Measurements from ENCODE around the gene SAMM50.

Gene SAMM50

DNA sequence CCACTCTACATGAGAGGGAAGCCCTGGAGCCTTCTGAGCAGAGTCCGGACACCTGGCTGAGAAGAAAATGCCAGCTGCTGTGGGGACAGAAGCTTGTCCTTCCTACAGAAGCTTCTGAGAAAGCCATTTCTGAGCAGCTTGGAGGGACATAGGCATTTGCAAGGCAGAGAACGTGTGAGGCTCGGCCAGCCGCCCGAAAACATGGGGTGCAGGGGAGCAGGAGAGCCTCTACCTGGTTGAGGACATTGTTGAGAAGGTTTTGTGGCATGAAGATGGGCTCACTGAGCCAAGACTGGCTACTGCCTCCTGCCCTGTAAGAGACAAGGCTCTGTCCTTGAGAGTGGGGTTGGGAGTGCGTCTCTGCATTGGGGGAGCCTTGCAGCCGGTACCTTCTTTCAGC, 25.3 kb downstream of the SAMM50 start:
- Histone ChIP-seq H3K4me3 (ENCODE audit: insufficient read depth, low read length, poor library complexity, severe bottlenecking) (no peak overlapping the region), H3K27ac (ENCODE audit: low read depth, low read length) (no peak overlapping the region), H4K20me1 (ENCODE audit: low read depth, low read length) (no peaks in the 10 kb centered on the region), H3K79me2 (ENCODE audit: insufficient read depth, low read length) (no peaks in the 10 kb centered on the region), H3K9me2 (replicated peaks; ENCODE audit: insufficient read depth, low read length) (no peaks in the 10 kb centered on the region), H3F3A (ENCODE audit: insufficient read depth) (no peaks in the 10 kb centered on the region), H2AFZ (ENCODE audit: low read depth, low read length, severe bottlenecking) (no peak overlapping the region), H3K27me3 (ENCODE audit: low read length) (no peaks in the 10 kb centered on the region), H3K9ac (ENCODE audit: low read length) (no peak overlapping the region), H3K36me3 (ENCODE audit: low read length) (peaks cover 5% of the 10 kb centered on the region; the same call in 1 of the 2 replicates), H3K9me3 (ENCODE audit: insufficient read depth, low read length) (no peaks in the 10 kb centered on the region), H3K4me2 (ENCODE audit: low read depth, low read length, poor library complexity, severe bottlenecking) (no peak overlapping the region)
- TF ChIP-seq EZH2phosphoT487 (conservative IDR thresholded peaks at IDR 0.05; ENCODE audit: low read length) (no peak), CTCF (IDR thresholded peaks at IDR 0.05; ENCODE audit: insufficient read depth, low read length, poor library complexity, severe bottlenecking) (no peak)

GRCh38 chr22:43980996-43981395, 25.8 kb downstream of the SAMM50 start:
- Histone ChIP-seq H3K4me2 (ENCODE audit: low read depth, low read length, poor library complexity, severe bottlenecking) (no peak overlapping the region), H3K79me2 (ENCODE audit: insufficient read depth, low read length) (no peaks in the 10 kb centered on the region), H4K20me1 (ENCODE audit: low read depth, low read length) (no peaks in the 10 kb centered on the region), H3K9ac (ENCODE audit: low read length) (no peak overlapping the region), H3F3A (ENCODE audit: insufficient read depth) (no peaks in the 10 kb centered on the region), H3K36me3 (ENCODE audit: low read length) (peaks cover 5% of the 10 kb centered on the region; the same call in 1 of the 2 replicates), H3K27me3 (ENCODE audit: low read length) (no peaks in the 10 kb centered on the region), H2AFZ (ENCODE audit: low read depth, low read length, severe bottlenecking) (no peak overlapping the region), H3K4me3 (ENCODE audit: insufficient read depth, low read length, poor library complexity, severe bottlenecking) (no peak overlapping the region), H3K9me2 (replicated peaks; ENCODE audit: insufficient read depth, low read length) (no peaks in the 10 kb centered on the region), H3K27ac (ENCODE audit: low read depth, low read length) (no peak overlapping the region), H3K9me3 (ENCODE audit: insufficient read depth, low read length) (no peaks in the 10 kb centered on the region)
- TF ChIP-seq EZH2phosphoT487 (conservative IDR thresholded peaks at IDR 0.05; ENCODE audit: low read length): no peak
- TF ChIP-seq CTCF (IDR thresholded peaks at IDR 0.05; ENCODE audit: insufficient read depth, low read length, poor library complexity, severe bottlenecking): no peak

DNA sequence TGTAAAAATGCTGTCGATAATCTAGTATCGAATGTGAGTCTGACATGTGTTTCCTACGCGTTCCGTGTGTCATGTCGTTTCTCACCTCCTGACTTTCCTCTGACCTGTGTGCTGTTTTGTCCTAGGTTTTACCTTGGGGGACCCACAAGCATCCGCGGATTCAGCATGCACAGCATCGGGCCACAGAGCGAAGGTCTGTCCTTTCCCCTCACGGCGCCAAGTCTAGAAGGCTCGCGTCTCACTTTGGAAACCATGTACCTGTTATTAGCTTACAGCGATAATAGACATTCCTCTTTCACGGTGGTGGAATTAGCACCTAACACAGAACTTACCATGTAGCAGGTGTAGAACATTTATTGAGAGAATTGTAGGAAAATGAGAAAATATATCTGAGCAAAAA, 28.6 kb downstream of the SAMM50 start:
- TF ChIP-seq EZH2phosphoT487 (conservative IDR thresholded peaks at IDR 0.05; ENCODE audit: low read length) (no peak), CTCF (IDR thresholded peaks at IDR 0.05; ENCODE audit: insufficient read depth, low read length, poor library complexity, severe bottlenecking) (no peak)

More for the DNA sequence above, 28.6 kb downstream of the SAMM50 start:
- Histone ChIP-seq H3K9me2 (replicated peaks; ENCODE audit: insufficient read depth, low read length) (no peaks in the 10 kb centered on the region), H3K9ac (ENCODE audit: low read length) (no peak overlapping the region), H3K27me3 (ENCODE audit: low read length) (no peaks in the 10 kb centered on the region), H4K20me1 (ENCODE audit: low read depth, low read length) (no peaks in the 10 kb centered on the region), H3K36me3 (ENCODE audit: low read length) (peaks cover 5% of the 10 kb centered on the region; the same call in 1 of the 2 replicates), H3K9me3 (ENCODE audit: insufficient read depth, low read length) (no peaks in the 10 kb centered on the region), H2AFZ (ENCODE audit: low read depth, low read length, severe bottlenecking) (no peak overlapping the region), H3K4me3 (ENCODE audit: insufficient read depth, low read length, poor library complexity, severe bottlenecking) (no peak overlapping the region), H3K79me2 (ENCODE audit: insufficient read depth, low read length) (no peaks in the 10 kb centered on the region), H3F3A (ENCODE audit: insufficient read depth) (no peaks in the 10 kb centered on the region), H3K4me2 (ENCODE audit: low read depth, low read length, poor library complexity, severe bottlenecking) (no peak overlapping the region), H3K27ac (ENCODE audit: low read depth, low read length) (no peak overlapping the region)

Data from SU-DHL-6 (cell line).